Gastroesophageal sphincter (tissue), 3 donors: ENCODE results near the gene ARHGAP6.

Experiments
- EP300 ChIP-seq: sonication (generic); formaldehyde crosslinking; IDR thresholded peaks from one replicate; pipeline ENCODE4 v1.6.1; 2017; ENCODE audit warnings: antibody characterized with exemption, mild to moderate bottlenecking
- POLR2A ChIP-seq, 2 donors: fragments of 450-650 bp; IDR thresholded peaks; one replicate each; pipeline ENCODE4 v1.6.1; 2017; ENCODE audit warnings: antibody characterized with exemption in 2 of 2, mild to moderate bottlenecking in 2 of 2, moderate library complexity in 1 of 2
- POLR2AphosphoS5 ChIP-seq: sonication (generic); formaldehyde crosslinking; IDR thresholded peaks from one replicate; pipeline ENCODE4 v1.6.1; 2017; ENCODE audit warnings: antibody characterized with exemption
- TF ChIP-seq, protein P1 (sequence below), 4 experiments: fragments of 200-600 bp in 2 of 4; fragments of 450-650 bp in 2 of 4; sonication (generic) in 1 of 4; IDR thresholded peaks; one replicate each; pipeline ENCODE4 v1.5.1; 2017 to 2019; ENCODE audit warnings: antibody characterized with exemption in 4 of 4, mild to moderate bottlenecking in 2 of 4, moderate library complexity in 2 of 4

- TF ChIP-seq EP300 (no peak), POLR2A (IDR thresholded peaks at IDR 0.05) (no peak), POLR2AphosphoS5 (no peak)
- TF ChIP-seq, protein P1, sequence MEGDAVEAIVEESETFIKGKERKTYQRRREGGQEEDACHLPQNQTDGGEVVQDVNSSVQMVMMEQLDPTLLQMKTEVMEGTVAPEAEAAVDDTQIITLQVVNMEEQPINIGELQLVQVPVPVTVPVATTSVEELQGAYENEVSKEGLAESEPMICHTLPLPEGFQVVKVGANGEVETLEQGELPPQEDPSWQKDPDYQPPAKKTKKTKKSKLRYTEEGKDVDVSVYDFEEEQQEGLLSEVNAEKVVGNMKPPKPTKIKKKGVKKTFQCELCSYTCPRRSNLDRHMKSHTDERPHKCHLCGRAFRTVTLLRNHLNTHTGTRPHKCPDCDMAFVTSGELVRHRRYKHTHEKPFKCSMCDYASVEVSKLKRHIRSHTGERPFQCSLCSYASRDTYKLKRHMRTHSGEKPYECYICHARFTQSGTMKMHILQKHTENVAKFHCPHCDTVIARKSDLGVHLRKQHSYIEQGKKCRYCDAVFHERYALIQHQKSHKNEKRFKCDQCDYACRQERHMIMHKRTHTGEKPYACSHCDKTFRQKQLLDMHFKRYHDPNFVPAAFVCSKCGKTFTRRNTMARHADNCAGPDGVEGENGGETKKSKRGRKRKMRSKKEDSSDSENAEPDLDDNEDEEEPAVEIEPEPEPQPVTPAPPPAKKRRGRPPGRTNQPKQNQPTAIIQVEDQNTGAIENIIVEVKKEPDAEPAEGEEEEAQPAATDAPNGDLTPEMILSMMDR (IDR thresholded peaks at IDR 0.05): no peak
These were observed 300.9 kb downstream of the ARHGAP6 start for GRCh38 chrX:11364835-11365234.
